ENCODE results near the gene SLC66A1. TPM values are rescaled to one million over a fixed set of nuclear protein-coding genes. Genes with fewer than 3 reads are reported as not detected.

The SLC66A1 gene
- total and polyA plus RNA-seq, 2 donors (not counting 3 experiments of a cell fraction or from before 2014, with no cell fraction given) = 15.3 to 32.6 TPM

DNA sequence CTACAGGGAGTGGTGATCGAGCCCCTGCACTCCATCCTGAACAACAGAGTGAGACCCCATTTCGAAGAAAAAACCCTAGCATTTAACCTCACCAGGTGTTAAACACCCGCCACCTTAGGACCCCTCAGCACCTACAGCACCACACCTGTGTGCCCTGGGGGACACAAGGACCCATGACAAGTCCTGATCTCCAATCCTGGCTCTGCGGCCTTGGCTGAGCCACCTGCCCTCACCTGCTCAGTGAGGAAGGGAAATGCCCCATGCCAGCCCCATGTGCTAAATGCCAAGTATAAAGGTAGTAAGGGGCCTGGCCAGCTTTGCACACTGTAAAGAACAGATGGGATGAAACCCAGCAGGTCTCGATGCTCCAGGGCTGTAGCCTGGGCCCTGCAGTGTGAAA is 49.4 kb upstream of the SLC66A1 start:
- POLR2A ChIA-PET = no interaction called here
- CTCF ChIA-PET = interaction anchor here (1.5 to 2.3 kb wide), 3 partner anchors 22 to 388 kb away, joined by 6 to 8 read pairs (median 6); no protein-coding TSS in a partner anchor
- TF ChIP-seq, protein P1, sequence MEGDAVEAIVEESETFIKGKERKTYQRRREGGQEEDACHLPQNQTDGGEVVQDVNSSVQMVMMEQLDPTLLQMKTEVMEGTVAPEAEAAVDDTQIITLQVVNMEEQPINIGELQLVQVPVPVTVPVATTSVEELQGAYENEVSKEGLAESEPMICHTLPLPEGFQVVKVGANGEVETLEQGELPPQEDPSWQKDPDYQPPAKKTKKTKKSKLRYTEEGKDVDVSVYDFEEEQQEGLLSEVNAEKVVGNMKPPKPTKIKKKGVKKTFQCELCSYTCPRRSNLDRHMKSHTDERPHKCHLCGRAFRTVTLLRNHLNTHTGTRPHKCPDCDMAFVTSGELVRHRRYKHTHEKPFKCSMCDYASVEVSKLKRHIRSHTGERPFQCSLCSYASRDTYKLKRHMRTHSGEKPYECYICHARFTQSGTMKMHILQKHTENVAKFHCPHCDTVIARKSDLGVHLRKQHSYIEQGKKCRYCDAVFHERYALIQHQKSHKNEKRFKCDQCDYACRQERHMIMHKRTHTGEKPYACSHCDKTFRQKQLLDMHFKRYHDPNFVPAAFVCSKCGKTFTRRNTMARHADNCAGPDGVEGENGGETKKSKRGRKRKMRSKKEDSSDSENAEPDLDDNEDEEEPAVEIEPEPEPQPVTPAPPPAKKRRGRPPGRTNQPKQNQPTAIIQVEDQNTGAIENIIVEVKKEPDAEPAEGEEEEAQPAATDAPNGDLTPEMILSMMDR (IDR thresholded peaks at IDR 0.05; ENCODE audit: extremely low read depth in 1 of 2, insufficient read depth in 1 of 2, low read depth in 1 of 2, low read length in 2 of 2) = no peak
- TF ChIP-seq FOS (IDR thresholded peaks at IDR 0.05; ENCODE audit: borderline replicate concordance, insufficient read depth, low read length) (no peak), MYC (IDR thresholded peaks at IDR 0.05; ENCODE audit: low read depth, low read length) (no peak), EZH2 (IDR thresholded peaks at IDR 0.05; ENCODE audit: borderline replicate concordance, low read depth, low read length, severe bottlenecking) (no peak), POLR2AphosphoS5 (IDR thresholded peaks at IDR 0.05; ENCODE audit: insufficient read depth, low read depth, low read length) (no peak), GATA2 (IDR thresholded peaks at IDR 0.05; ENCODE audit: insufficient read depth, insufficient read length, low read depth, low read length) (no peak), POLR2A (IDR thresholded peaks at IDR 0.05; ENCODE audit: low read depth, low read length) (no peak), JUN (IDR thresholded peaks at IDR 0.05; ENCODE audit: borderline replicate concordance, insufficient read depth, insufficient read length, low read depth) (no peak)
- TF ChIP-seq, protein P2, sequence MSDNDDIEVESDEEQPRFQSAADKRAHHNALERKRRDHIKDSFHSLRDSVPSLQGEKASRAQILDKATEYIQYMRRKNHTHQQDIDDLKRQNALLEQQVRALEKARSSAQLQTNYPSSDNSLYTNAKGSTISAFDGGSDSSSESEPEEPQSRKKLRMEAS (IDR thresholded peaks at IDR 0.05; ENCODE audit: insufficient read depth, insufficient read length) = no peak
- H3K9me3 ChIP-seq (replicated peaks; ENCODE audit: control insufficient read depth, insufficient read depth, low read length) = no peaks in the 10 kb centered on the region
- H3K9ac ChIP-seq (replicated peaks; ENCODE audit: extremely low read depth, insufficient read depth, low read length) = no peak overlapping the region
- no peak overlapping the region for H3K4me3 ChIP-seq (replicated peaks in 1 of 3; ENCODE audit: insufficient read depth in 1 of 3, low read depth in 1 of 3, low read length in 3 of 3)
- intact Hi-C loops (cut with micrococcal nuclease) = no loop called here
- H3K9me1 ChIP-seq (replicated peaks; ENCODE audit: control insufficient read depth, extremely low read depth, insufficient read depth, low read length) = no peaks in the 10 kb centered on the region
- H3K27me3 ChIP-seq (ENCODE audit: control insufficient read depth in 2 of 2, insufficient read depth in 2 of 2, low read length in 2 of 2) = no peaks in the 10 kb centered on the region
- BruUV-seq (replicated peaks) = no TSS peak
- FAIRE-seq = no peak
- dilution Hi-C loops (cut with MboI; ENCODE audit: extremely low pct_ligation_motif_present, low sequenced_read_pairs) = no loop called here
- no peak overlapping the region for H2AFZ ChIP-seq (ENCODE audit: low read depth, low read length)
- no peaks in the 10 kb centered on the region for H4K20me1 ChIP-seq (replicated peaks; ENCODE audit: control insufficient read depth, extremely low read depth, insufficient read depth, low read length)
- H3K4me2 ChIP-seq (ENCODE audit: insufficient read depth, low read length) = no peak overlapping the region
- DNase-seq (ENCODE audit: low read depth, low spot score) = no peak
- peaks cover 7 to 24% of the 10 kb centered on the region in 2 experiments for H3K36me3 ChIP-seq (ENCODE audit: control insufficient read depth in 2 of 2, extremely low read depth in 1 of 2, insufficient read depth in 2 of 2, low read length in 2 of 2)
- H3K79me2 ChIP-seq (ENCODE audit: control insufficient read depth, insufficient read depth, low read length) = no peaks in the 10 kb centered on the region
- no peaks in the 10 kb centered on the region for H3K4me1 ChIP-seq (ENCODE audit: control insufficient read depth, extremely low read depth, insufficient read depth, low read length)
- no peak overlapping the region for H3K27ac ChIP-seq (ENCODE audit: insufficient read depth, low read depth, low read length)

All from endothelial cell of umbilical vein (primary cell).